ENCODE measurements around the gene ASTN2. TPM values are rescaled to one million over a fixed set of nuclear protein-coding genes. Genes with fewer than 3 reads are reported as not detected.

ASTN2 gene
- total and polyA plus RNA-seq, 10 of the 15 experiments (the other 5 are each of a cell fraction or from before 2014, with no cell fraction given): 1.4 to 15.7 (median 7.0) TPM

DNA sequence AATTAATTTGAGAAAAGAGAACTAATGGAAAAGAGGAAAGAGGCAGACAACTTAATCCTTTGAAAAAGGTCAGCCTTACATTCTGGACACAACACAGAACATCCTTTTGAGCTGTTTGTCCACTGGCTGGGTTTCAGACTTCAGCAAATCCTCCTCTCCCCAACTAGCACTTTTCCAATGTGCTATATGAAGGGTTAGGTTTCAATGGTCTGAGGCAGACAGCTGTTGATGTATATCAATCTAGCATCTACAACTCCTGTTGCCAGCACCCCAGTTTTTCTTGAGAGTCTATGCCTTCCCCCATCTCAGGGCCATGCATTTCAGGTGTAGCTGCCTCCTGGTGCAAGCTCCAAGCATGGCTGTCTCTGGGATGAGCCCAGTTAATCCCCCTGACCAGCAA lies 553.5 kb downstream of the ASTN2 start:
- SMC1A ChIA-PET (ENCODE audit: uncharacterized antibody, unreplicated experiment): interaction anchor here (0.6 to 5.3 kb wide), 11 partner anchors 9 to 1827 kb away, joined by 3 to 78 read pairs (median 4); no protein-coding TSS in a partner anchor
- POLR2A ChIA-PET: no interaction called here
- Histone ChIP-seq H3K79me2 (ENCODE audit: control insufficient read depth, insufficient read depth, low read length) (no peaks in the 10 kb centered on the region), H3K4me1 (ENCODE audit: control insufficient read depth, insufficient read depth, low read length) (no peaks in the 10 kb centered on the region), H3K27me3 (replicated peaks in 1 of 2; ENCODE audit: control insufficient read depth in 2 of 2, insufficient read depth in 2 of 2, low read length in 1 of 2) (no peaks in the 10 kb centered on the region), H2AFZ (ENCODE audit: control insufficient read depth, low read depth, low read length) (no peak overlapping the region), H3K27ac (ENCODE audit: control insufficient read depth, insufficient read depth) (no peak overlapping the region), H3K4me2 (ENCODE audit: control insufficient read depth, insufficient read depth) (no peak overlapping the region), H3K9ac (ENCODE audit: control insufficient read depth, insufficient read depth, low read length) (no peak overlapping the region), H4K20me1 (ENCODE audit: control insufficient read depth, insufficient read depth) (no peaks in the 10 kb centered on the region), H3K4me3 (no peak overlapping the region), H3K9me3 (replicated peaks; ENCODE audit: control insufficient read depth, insufficient read depth, low read length) (no peaks in the 10 kb centered on the region), H3K36me3 (ENCODE audit: control insufficient read depth in 2 of 2, insufficient read depth in 2 of 2, low read length in 1 of 2) (no peaks in the 10 kb centered on the region)
- in situ Hi-C loops (cut with MboI): no loop called here
- TF ChIP-seq TCF3 (IDR thresholded peaks at IDR 0.05; ENCODE audit: borderline replicate concordance, insufficient read depth, low read depth, low read length): no peak
- TF ChIP-seq JUND (IDR thresholded peaks at IDR 0.05; ENCODE audit: low read depth, low read length): no peak
- no peak for TF ChIP-seq CBX3 (IDR thresholded peaks at IDR 0.05; ENCODE audit: borderline replicate concordance, low read depth)
- TF ChIP-seq DPF2 (IDR thresholded peaks at IDR 0.05): no peak
- TF ChIP-seq, protein P1, sequence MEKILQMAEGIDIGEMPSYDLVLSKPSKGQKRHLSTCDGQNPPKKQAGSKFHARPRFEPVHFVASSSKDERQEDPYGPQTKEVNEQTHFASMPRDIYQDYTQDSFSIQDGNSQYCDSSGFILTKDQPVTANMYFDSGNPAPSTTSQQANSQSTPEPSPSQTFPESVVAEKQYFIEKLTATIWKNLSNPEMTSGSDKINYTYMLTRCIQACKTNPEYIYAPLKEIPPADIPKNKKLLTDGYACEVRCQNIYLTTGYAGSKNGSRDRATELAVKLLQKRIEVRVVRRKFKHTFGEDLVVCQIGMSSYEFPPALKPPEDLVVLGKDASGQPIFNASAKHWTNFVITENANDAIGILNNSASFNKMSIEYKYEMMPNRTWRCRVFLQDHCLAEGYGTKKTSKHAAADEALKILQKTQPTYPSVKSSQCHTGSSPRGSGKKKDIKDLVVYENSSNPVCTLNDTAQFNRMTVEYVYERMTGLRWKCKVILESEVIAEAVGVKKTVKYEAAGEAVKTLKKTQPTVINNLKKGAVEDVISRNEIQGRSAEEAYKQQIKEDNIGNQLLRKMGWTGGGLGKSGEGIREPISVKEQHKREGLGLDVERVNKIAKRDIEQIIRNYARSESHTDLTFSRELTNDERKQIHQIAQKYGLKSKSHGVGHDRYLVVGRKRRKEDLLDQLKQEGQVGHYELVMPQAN (conservative IDR thresholded peaks at IDR 0.05): no peak
- TF ChIP-seq ETV6 (conservative IDR thresholded peaks at IDR 0.05 in 1 of 2, IDR thresholded peaks at IDR 0.05 in 1 of 2; ENCODE audit: borderline replicate concordance in 1 of 2, low read depth in 1 of 2): no peak
- TF ChIP-seq CBX5 (IDR thresholded peaks at IDR 0.05; ENCODE audit: low read depth): no peak
- TF ChIP-seq, protein P2, sequence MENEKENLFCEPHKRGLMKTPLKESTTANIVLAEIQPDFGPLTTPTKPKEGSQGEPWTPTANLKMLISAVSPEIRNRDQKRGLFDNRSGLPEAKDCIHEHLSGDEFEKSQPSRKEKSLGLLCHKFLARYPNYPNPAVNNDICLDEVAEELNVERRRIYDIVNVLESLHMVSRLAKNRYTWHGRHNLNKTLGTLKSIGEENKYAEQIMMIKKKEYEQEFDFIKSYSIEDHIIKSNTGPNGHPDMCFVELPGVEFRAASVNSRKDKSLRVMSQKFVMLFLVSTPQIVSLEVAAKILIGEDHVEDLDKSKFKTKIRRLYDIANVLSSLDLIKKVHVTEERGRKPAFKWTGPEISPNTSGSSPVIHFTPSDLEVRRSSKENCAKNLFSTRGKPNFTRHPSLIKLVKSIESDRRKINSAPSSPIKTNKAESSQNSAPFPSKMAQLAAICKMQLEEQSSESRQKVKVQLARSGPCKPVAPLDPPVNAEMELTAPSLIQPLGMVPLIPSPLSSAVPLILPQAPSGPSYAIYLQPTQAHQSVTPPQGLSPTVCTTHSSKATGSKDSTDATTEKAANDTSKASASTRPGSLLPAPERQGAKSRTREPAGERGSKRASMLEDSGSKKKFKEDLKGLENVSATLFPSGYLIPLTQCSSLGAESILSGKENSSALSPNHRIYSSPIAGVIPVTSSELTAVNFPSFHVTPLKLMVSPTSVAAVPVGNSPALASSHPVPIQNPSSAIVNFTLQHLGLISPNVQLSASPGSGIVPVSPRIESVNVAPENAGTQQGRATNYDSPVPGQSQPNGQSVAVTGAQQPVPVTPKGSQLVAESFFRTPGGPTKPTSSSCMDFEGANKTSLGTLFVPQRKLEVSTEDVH (IDR thresholded peaks at IDR 0.05; ENCODE audit: low read depth, partially characterized antibody): no peak
- TF ChIP-seq BHLHE40 (IDR thresholded peaks at IDR 0.05; ENCODE audit: borderline replicate concordance in 1 of 2, low read depth in 2 of 2, low read length in 1 of 2): no peak
- TF ChIP-seq, protein P3, sequence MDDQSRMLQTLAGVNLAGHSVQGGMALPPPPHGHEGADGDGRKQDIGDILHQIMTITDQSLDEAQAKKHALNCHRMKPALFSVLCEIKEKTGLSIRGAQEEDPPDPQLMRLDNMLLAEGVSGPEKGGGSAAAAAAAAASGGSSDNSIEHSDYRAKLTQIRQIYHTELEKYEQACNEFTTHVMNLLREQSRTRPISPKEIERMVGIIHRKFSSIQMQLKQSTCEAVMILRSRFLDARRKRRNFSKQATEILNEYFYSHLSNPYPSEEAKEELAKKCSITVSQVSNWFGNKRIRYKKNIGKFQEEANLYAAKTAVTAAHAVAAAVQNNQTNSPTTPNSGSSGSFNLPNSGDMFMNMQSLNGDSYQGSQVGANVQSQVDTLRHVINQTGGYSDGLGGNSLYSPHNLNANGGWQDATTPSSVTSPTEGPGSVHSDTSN (IDR thresholded peaks at IDR 0.05; ENCODE audit: insufficient replicate concordance, low read depth, low read length): no peak
- TF ChIP-seq NFYB (IDR thresholded peaks at IDR 0.05; ENCODE audit: insufficient read depth, low read depth, low read length): no peak
- no peak for TF ChIP-seq EGR1 (IDR thresholded peaks at IDR 0.05; ENCODE audit: borderline replicate concordance in 1 of 2, low read depth in 2 of 2, low read length in 2 of 2)
- no peak for TF ChIP-seq GABPA (IDR thresholded peaks at IDR 0.05; ENCODE audit: low read depth)
- FAIRE-seq: no peak
- no peak for DNase-seq (ENCODE audit: low read depth, low spot score)
- intact Hi-C loops (cut with micrococcal nuclease; ENCODE audit: unreplicated experiment): no loop called here
- no peak for ATAC-seq
- no TSS peak for BruUV-seq (replicated peaks)
- CTCF ChIA-PET: interaction anchor here (0.6 to 6.8 kb wide), 26 partner anchors 9 to 1945 kb away, joined by 3 to 173 read pairs (median 5); no protein-coding TSS in a partner anchor
- RAD21 ChIA-PET (ENCODE audit: unreplicated experiment): interaction anchor here (0.6 to 6.0 kb wide), 3 partner anchors 59 to 189 kb away, joined by 3 to 60 read pairs (median 5); no protein-coding TSS in a partner anchor
